IPS-15b (cell line): ENCODE results near the gene CNGA2.

Experiments
- H3K27me3 ChIP-seq: one replicate; pipeline ENCODE4 v1.6.1; 2013; ENCODE audit warnings: low read length; ENCODE audit not compliant: control insufficient read depth, insufficient read depth
- H3K36me3 ChIP-seq: one replicate; pipeline ENCODE4 v1.6.1; 2013; ENCODE audit warnings: low read length; ENCODE audit not compliant: control insufficient read depth, insufficient read depth
- H3K4me1 ChIP-seq: one replicate; pipeline ENCODE4 v1.6.1; 2013; ENCODE audit warnings: mild to moderate bottlenecking, low read length; ENCODE audit not compliant: control insufficient read depth, insufficient read depth
- H3K4me3 ChIP-seq: one replicate; pipeline ENCODE4 v1.5.1; 2013; ENCODE audit warnings: low read depth, low read length
- H3K9ac ChIP-seq: one replicate; pipeline ENCODE4 v1.6.1; 2013; ENCODE audit warnings: low read depth, mild to moderate bottlenecking, low read length
- H3K9me3 ChIP-seq: one replicate; pipeline ENCODE4 v1.6.1; 2013; ENCODE audit warnings: mild to moderate bottlenecking, low read length; ENCODE audit not compliant: control insufficient read depth, insufficient read depth

CNGA2 gene

GRCh38 chrX:151700581-151700980 is 34.0 kb upstream of the CNGA2 start:
- Histone ChIP-seq H3K9me3 (peaks cover 2% of the 10 kb centered on the region), H3K4me3 (no peak overlapping the region)

GRCh38 chrX:151701071-151701470 is 33.5 kb upstream of the CNGA2 start:
- H3K9ac ChIP-seq: no peak overlapping the region
- no peaks in the 10 kb centered on the region for H3K4me1 ChIP-seq
- H3K36me3 ChIP-seq: no peaks in the 10 kb centered on the region
- peaks cover under 1% of the 10 kb centered on the region for H3K27me3 ChIP-seq
- H3K4me3 ChIP-seq: no peak overlapping the region
- H3K9me3 ChIP-seq: peaks cover 2% of the 10 kb centered on the region

More at GRCh38 chrX:151700581-151700980, 34.0 kb upstream of the CNGA2 start:
- H3K4me1 ChIP-seq: no peaks in the 10 kb centered on the region
- no peaks in the 10 kb centered on the region for H3K36me3 ChIP-seq
- no peak overlapping the region for H3K9ac ChIP-seq
- H3K27me3 ChIP-seq: peaks cover 5% of the 10 kb centered on the region

- no peaks in the 10 kb centered on the region for H3K36me3 ChIP-seq
- H3K9ac ChIP-seq: no peak overlapping the region
- peaks cover 1% of the 10 kb centered on the region for H3K9me3 ChIP-seq
- H3K4me3 ChIP-seq: no peak overlapping the region
- H3K27me3 ChIP-seq: no peaks in the 10 kb centered on the region
- no peaks in the 10 kb centered on the region for H3K4me1 ChIP-seq
Measured at GRCh38 chrX:151701531-151701930, 33.0 kb upstream of the CNGA2 start.

GRCh38 chrX:151702026-151702714 is 32.4 kb upstream of the CNGA2 start:
- Histone ChIP-seq H3K4me3 (no peak overlapping the region), H3K36me3 (no peaks in the 10 kb centered on the region), H3K4me1 (no peaks in the 10 kb centered on the region), H3K9ac (no peak overlapping the region), H3K9me3 (no peaks in the 10 kb centered on the region), H3K27me3 (no peaks in the 10 kb centered on the region)

GRCh38 chrX:151702741-151703340 is 31.7 kb upstream of the CNGA2 start:
- H3K27me3 ChIP-seq: no peaks in the 10 kb centered on the region

GRCh38 chrX:151703487-151703886 is 31.1 kb upstream of the CNGA2 start:
- Histone ChIP-seq H3K36me3 (no peaks in the 10 kb centered on the region), H3K27me3 (no peaks in the 10 kb centered on the region), H3K9ac (no peak overlapping the region), H3K9me3 (no peaks in the 10 kb centered on the region), H3K4me3 (no peak overlapping the region), H3K4me1 (no peaks in the 10 kb centered on the region)

More at GRCh38 chrX:151702741-151703340, 31.7 kb upstream of the CNGA2 start:
- H3K9ac ChIP-seq: no peak overlapping the region
- H3K9me3 ChIP-seq: no peaks in the 10 kb centered on the region
- H3K4me1 ChIP-seq: no peaks in the 10 kb centered on the region
- no peaks in the 10 kb centered on the region for H3K36me3 ChIP-seq
- H3K4me3 ChIP-seq: no peak overlapping the region

- Histone ChIP-seq H3K36me3 (no peaks in the 10 kb centered on the region), H3K4me3 (no peak overlapping the region), H3K4me1 (no peaks in the 10 kb centered on the region), H3K9ac (no peak overlapping the region), H3K27me3 (no peaks in the 10 kb centered on the region), H3K9me3 (no peaks in the 10 kb centered on the region)
Measured at GRCh38 chrX:151704041-151704663, 30.4 kb upstream of the CNGA2 start.

GRCh38 chrX:151708821-151709220 is 25.7 kb upstream of the CNGA2 start:
- H3K4me3 ChIP-seq: no peak overlapping the region
- no peaks in the 10 kb centered on the region for H3K4me1 ChIP-seq
- no peaks in the 10 kb centered on the region for H3K27me3 ChIP-seq
- H3K9ac ChIP-seq: no peak overlapping the region
- no peaks in the 10 kb centered on the region for H3K9me3 ChIP-seq
- H3K36me3 ChIP-seq: no peaks in the 10 kb centered on the region

GRCh38 chrX:151710457-151710856 is 24.1 kb upstream of the CNGA2 start:
- Histone ChIP-seq H3K27me3 (no peaks in the 10 kb centered on the region), H3K9me3 (no peaks in the 10 kb centered on the region), H3K4me1 (no peaks in the 10 kb centered on the region), H3K4me3 (no peak overlapping the region), H3K9ac (no peak overlapping the region), H3K36me3 (no peaks in the 10 kb centered on the region)

GRCh38 chrX:151711154-151711553 is 23.4 kb upstream of the CNGA2 start:
- no peaks in the 10 kb centered on the region for H3K27me3 ChIP-seq
- H3K36me3 ChIP-seq: no peaks in the 10 kb centered on the region
- no peak overlapping the region for H3K9ac ChIP-seq
- no peaks in the 10 kb centered on the region for H3K9me3 ChIP-seq
- no peaks in the 10 kb centered on the region for H3K4me1 ChIP-seq
- H3K4me3 ChIP-seq: no peak overlapping the region

GRCh38 chrX:151711787-151712186 is 22.8 kb upstream of the CNGA2 start:
- no peak overlapping the region for H3K9ac ChIP-seq
- H3K36me3 ChIP-seq: no peaks in the 10 kb centered on the region
- no peaks in the 10 kb centered on the region for H3K27me3 ChIP-seq

GRCh38 chrX:151712253-151712652 is 22.3 kb upstream of the CNGA2 start:
- Histone ChIP-seq H3K36me3 (no peaks in the 10 kb centered on the region), H3K27me3 (no peaks in the 10 kb centered on the region), H3K9ac (no peak overlapping the region), H3K4me1 (no peaks in the 10 kb centered on the region), H3K9me3 (no peaks in the 10 kb centered on the region), H3K4me3 (no peak overlapping the region)

More at GRCh38 chrX:151711787-151712186, 22.8 kb upstream of the CNGA2 start:
- Histone ChIP-seq H3K9me3 (no peaks in the 10 kb centered on the region), H3K4me3 (no peak overlapping the region), H3K4me1 (no peaks in the 10 kb centered on the region)
